BJ (cell line): Measurements from ENCODE around the gene NAA10. TPM values are rescaled to one million over a fixed set of nuclear protein-coding genes. Genes with fewer than 3 reads are reported as not detected.

Source experiments
- CTCF ChIA-PET: fragments of 350-600 bp; formaldehyde crosslinking; extraction: SDS; loops from one replicate; lab custom pipeline; 2021; ENCODE audit warnings: antibody characterized with exemption, inconsistent platforms; lab: Yijun Ruan, JAX
- POLR2A ChIA-PET: fragments of 300-600 bp; sonication (Branson Sonifier 250); formaldehyde crosslinking; extraction: SDS; loops from one replicate; lab custom pipeline; 2021; ENCODE audit warnings: antibody characterized with exemption; lab: Charles Lee
- DNase-seq: peaks from one replicate; pipeline ENCODE4 v3.0.0-alpha.2; 2011; ENCODE audit warnings: low read depth
- H3K27me3 ChIP-seq: 2 replicates; pipeline ENCODE4 v1.6.0; 2011; ENCODE audit warnings: low read length; ENCODE audit not compliant: control insufficient read depth, insufficient read depth
- H3K36me3 ChIP-seq: 2 replicates; pipeline ENCODE4 v1.5.1; 2011; ENCODE audit warnings: low read length; ENCODE audit not compliant: control insufficient read depth, insufficient read depth
- H3K4me3 ChIP-seq: 2 replicates; pipeline ENCODE4 v1.5.1; 2011; ENCODE audit warnings: low read depth, mild to moderate bottlenecking, control low read depth, low read length
- polyA plus RNA-seq: library from polyadenylated mRNA; depleted of rRNA; stranded (reverse); fragments of >200 nt; gene quantifications from 2 replicates; pipeline ENCODE4 v1.2.3, GENCODE V29; 2011
- TF ChIP-seq, protein P1 (sequence below): IDR thresholded peaks from 2 replicates; pipeline ENCODE4 v1.5.1; 2011; ENCODE audit warnings: low read depth, mild to moderate bottlenecking, control low read depth, inconsistent platforms, low read length, moderate library complexity; ENCODE audit not compliant: insufficient read depth

The NAA10 gene
- polyA plus RNA-seq, 1 experiment, result 76.0 TPM

GRCh38 chrX:153950127-153950526 lies 15.3 kb upstream of the NAA10 start:
- CTCF ChIA-PET, result interaction anchor here (0.7 to 1.5 kb wide), 4 partner anchors 10 to 343 kb away, joined by 3 to 5 read pairs (median 4); no protein-coding TSS in a partner anchor

DNA sequence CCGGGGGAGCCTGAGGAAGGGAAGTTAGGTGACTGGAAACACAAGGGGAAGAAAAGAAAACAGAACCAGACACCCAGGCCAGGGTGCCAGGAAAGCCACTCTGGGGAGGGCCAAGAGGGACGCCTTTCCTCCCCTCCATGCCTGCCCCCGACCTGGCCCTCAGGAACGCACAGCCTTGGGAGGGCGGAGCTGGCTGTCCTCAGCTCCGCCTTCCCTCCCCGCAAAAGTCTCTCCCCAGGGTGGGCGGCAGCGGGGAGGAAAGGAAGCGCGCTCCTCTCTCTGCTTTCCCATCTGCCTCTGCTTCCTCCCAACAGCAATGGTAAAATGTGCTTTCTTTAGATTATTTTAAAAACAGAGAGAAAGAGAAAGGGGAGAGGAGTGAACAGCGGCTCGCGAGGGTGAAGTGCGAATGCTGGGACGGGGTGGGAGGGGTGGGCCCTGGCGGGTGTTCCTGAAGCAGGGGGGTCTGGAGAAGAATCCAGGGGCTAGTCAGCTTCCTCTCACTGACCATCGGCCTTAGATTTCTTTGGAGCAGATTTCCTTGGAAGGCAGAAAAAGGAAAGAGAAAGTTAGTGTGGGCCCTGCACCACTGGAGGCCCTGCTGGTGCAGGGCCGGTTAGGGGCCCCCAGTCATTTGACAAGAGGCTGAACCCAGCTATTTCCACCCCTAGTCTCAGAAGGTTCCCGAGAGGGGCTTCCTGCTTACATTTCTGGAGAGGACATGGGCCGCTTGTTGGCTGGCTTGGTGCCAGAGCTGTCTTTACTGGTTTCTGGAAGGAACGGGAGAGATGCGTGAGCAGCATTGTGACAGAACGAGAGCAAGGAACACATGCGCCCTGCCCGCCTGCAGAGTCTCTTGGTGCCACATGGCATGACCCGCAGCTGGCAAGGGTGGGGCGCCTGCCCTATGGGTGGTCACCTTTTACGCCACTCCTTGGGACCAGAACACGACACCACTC lies 14.3 kb upstream of the NAA10 start:
- TF ChIP-seq, protein P1, sequence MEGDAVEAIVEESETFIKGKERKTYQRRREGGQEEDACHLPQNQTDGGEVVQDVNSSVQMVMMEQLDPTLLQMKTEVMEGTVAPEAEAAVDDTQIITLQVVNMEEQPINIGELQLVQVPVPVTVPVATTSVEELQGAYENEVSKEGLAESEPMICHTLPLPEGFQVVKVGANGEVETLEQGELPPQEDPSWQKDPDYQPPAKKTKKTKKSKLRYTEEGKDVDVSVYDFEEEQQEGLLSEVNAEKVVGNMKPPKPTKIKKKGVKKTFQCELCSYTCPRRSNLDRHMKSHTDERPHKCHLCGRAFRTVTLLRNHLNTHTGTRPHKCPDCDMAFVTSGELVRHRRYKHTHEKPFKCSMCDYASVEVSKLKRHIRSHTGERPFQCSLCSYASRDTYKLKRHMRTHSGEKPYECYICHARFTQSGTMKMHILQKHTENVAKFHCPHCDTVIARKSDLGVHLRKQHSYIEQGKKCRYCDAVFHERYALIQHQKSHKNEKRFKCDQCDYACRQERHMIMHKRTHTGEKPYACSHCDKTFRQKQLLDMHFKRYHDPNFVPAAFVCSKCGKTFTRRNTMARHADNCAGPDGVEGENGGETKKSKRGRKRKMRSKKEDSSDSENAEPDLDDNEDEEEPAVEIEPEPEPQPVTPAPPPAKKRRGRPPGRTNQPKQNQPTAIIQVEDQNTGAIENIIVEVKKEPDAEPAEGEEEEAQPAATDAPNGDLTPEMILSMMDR, result no peak
- ChIA-PET CTCF (interaction anchor here (0.6 to 3.3 kb wide), 5 partner anchors 14 to 189 kb away, joined by 3 to 23 read pairs (median 5); partner anchors contain the start of genes ARHGAP4 and NAA10), POLR2A (no interaction called here)
- no peak for DNase-seq
- no peaks in the 10 kb centered on the region for H3K27me3 ChIP-seq
- H3K36me3 ChIP-seq, result peaks cover 27% of the 10 kb centered on the region
- H3K4me3 ChIP-seq, result no peak overlapping the region

More at GRCh38 chrX:153950127-153950526, 15.3 kb upstream of the NAA10 start:
- no peak for DNase-seq
- Histone ChIP-seq H3K36me3 (peaks cover 28% of the 10 kb centered on the region), H3K27me3 (no peaks in the 10 kb centered on the region), H3K4me3 (no peak overlapping the region)
- POLR2A ChIA-PET, result no interaction called here
- TF ChIP-seq, protein P1, result no peak

GRCh38 chrX:153948002-153948466 lies 13.2 kb upstream of the NAA10 start:
- no peak for DNase-seq
- ChIA-PET POLR2A (no interaction called here), CTCF (interaction anchor here (0.8 to 3.3 kb wide), 7 partner anchors 13 to 185 kb away, joined by 3 to 23 read pairs (median 18); partner anchors contain the start of genes ARHGAP4, NAA10 and PLXNB3)
- TF ChIP-seq, protein P1, result no peak
- Histone ChIP-seq H3K27me3 (no peaks in the 10 kb centered on the region), H3K4me3 (no peak overlapping the region), H3K36me3 (peaks cover 23% of the 10 kb centered on the region)

GRCh38 chrX:153947009-153947769 lies 12.4 kb upstream of the NAA10 start:
- no peak for DNase-seq
- TF ChIP-seq, protein P1, result peak; percentile 89
- ChIA-PET CTCF (interaction anchor here (0.8 to 3.3 kb wide), 13 partner anchors 11 to 193 kb away, joined by 3 to 23 read pairs (median 7); partner anchors contain the start of genes ARHGAP4, NAA10 and PLXNB3), POLR2A (interaction anchor here (0.5 kb wide), 1 partner anchor 167 kb away, joined by 4 read pairs; the partner anchor contains the start of gene SRPK3)
- Histone ChIP-seq H3K4me3 (no peak overlapping the region), H3K36me3 (peaks cover 19% of the 10 kb centered on the region), H3K27me3 (no peaks in the 10 kb centered on the region)
